Activated T-cell treated with anti-CD3 and anti-CD28 coated beads, Interleukin-2, amount 50 U/mL, for 72 hours (primary cell): ENCODE data around the gene CAPN10. TPM values are rescaled to one million over a fixed set of nuclear protein-coding genes. Genes with fewer than 3 reads are reported as not detected.

ENCODE experiments used
- ATAC-seq, 2 donors: fragments of 150-1000 bp; cut with Tn5 transposase; replicated peaks in 1 of 2; 2 replicates each; pipeline ENCODE4 v1.10.0; 2021; ENCODE audit warnings: moderate library complexity in 2 of 2, mild to moderate bottlenecking in 1 of 2
- DNase-seq, 2 donors: peaks; one replicate each; pipeline ENCODE4 v3.0.0; 2021 to 2022; ENCODE audit warnings: mixed read lengths in 1 of 2
- H3K27ac Mint-ChIP-seq: one replicate; pipeline ENCODE4 v1.8.0; 2022; ENCODE audit warnings: mild to moderate bottlenecking, moderate library complexity, mixed read lengths
- H3K27me3 Mint-ChIP-seq: one replicate; pipeline ENCODE4 v1.8.0; 2022; ENCODE audit warnings: low read depth, mixed read lengths
- H3K36me3 Mint-ChIP-seq, 2 donors: one replicate each; pipeline ENCODE4 v1.8.0; 2022; ENCODE audit warnings: mixed read lengths in 2 of 2, mild to moderate bottlenecking in 1 of 2; ENCODE audit not compliant: insufficient read depth in 2 of 2
- H3K4me1 Mint-ChIP-seq: one replicate; pipeline ENCODE4 v1.8.0; 2022; ENCODE audit warnings: low read depth, mixed read lengths
- H3K4me3 Mint-ChIP-seq, 2 donors: one replicate each; pipeline ENCODE4 v1.8.0; 2022; ENCODE audit warnings: mild to moderate bottlenecking in 2 of 2, mixed read lengths in 2 of 2, moderate library complexity in 2 of 2
- H3K9me3 Mint-ChIP-seq, 2 donors: one replicate each; pipeline ENCODE4 v1.8.0; 2022; ENCODE audit warnings: mixed read lengths in 2 of 2
- total RNA-seq, 2 donors: library from RNA; stranded (reverse); gene quantifications; one replicate each; pipeline ENCODE4 v1.2.3, GENCODE V29; 2022

Gene CAPN10
- total RNA-seq, 2 donors from 2014 or later: 36.9 to 43.7 TPM

GRCh38 chr2:240582781-240583180 lies 3.8 kb upstream of the CAPN10 start:
- DNase-seq (no peak), ATAC-seq (no peak)
- Mint-ChIP-seq H3K4me1 (peaks cover 57% of the 10 kb centered on the region), H3K27ac (no peak overlapping the region), H3K27me3 (no peaks in the 10 kb centered on the region), H3K4me3 (no peak overlapping the region), H3K36me3 (peaks cover 2 to 15% of the 10 kb centered on the region in 2 donors), H3K9me3 (no peaks in the 10 kb centered on the region)

- Mint-ChIP-seq H3K4me1 (peaks cover 65% of the 10 kb centered on the region), H3K36me3 (peaks cover 2 to 13% of the 10 kb centered on the region in 2 donors), H3K27me3 (no peaks in the 10 kb centered on the region), H3K4me3 (no peak overlapping the region), H3K9me3 (no peaks in the 10 kb centered on the region), H3K27ac (no peak overlapping the region)
- ATAC-seq (no peak), DNase-seq (no peak)
These were observed 2.8 kb upstream of the CAPN10 start for GRCh38 chr2:240583774-240584173.

GRCh38 chr2:240584486-240585031 lies 2.0 kb upstream of the CAPN10 start:
- ATAC-seq (peak in 1 of 2 donors; percentile 2), DNase-seq (no peak)
- Mint-ChIP-seq H3K27ac (no peak overlapping the region), H3K27me3 (no peaks in the 10 kb centered on the region), H3K4me1 (peaks cover 61% of the 10 kb centered on the region), H3K9me3 (no peaks in the 10 kb centered on the region), H3K4me3 (peak overlapping the region; percentile 91 to 98), H3K36me3 (peaks cover 2 to 13% of the 10 kb centered on the region in 2 donors)

- Mint-ChIP-seq H3K9me3 (no peaks in the 10 kb centered on the region), H3K27me3 (no peaks in the 10 kb centered on the region), H3K27ac (no peak overlapping the region), H3K36me3 (peaks cover 2 to 11% of the 10 kb centered on the region in 2 donors), H3K4me3 (peak overlapping the region; percentile 91 to 98), H3K4me1 (peaks cover 56% of the 10 kb centered on the region)
- ATAC-seq: no peak
- DNase-seq: no peak
These were observed 1.4 kb upstream of the CAPN10 start for GRCh38 chr2:240585101-240585500.

- Mint-ChIP-seq H3K4me3 (peak overlapping the region; percentile 91 to 98), H3K27ac (peak overlapping the region; percentile 90), H3K36me3 (peaks cover 2 to 5% of the 10 kb centered on the region in 2 donors), H3K4me1 (peaks cover 49% of the 10 kb centered on the region), H3K9me3 (no peaks in the 10 kb centered on the region), H3K27me3 (no peaks in the 10 kb centered on the region)
- DNase-seq (no peak), ATAC-seq (no peak)
These were observed 795 bp upstream of the CAPN10 start for GRCh38 chr2:240585681-240586197.

GRCh38 chr2:240586919-240587800 lies 626 bp downstream of the CAPN10 start:
- no peaks in the 10 kb centered on the region for H3K36me3 Mint-ChIP-seq
- DNase-seq: peak; percentile 67 to 70
- peak; percentile 35 to 36 for ATAC-seq
- no peaks in the 10 kb centered on the region for H3K9me3 Mint-ChIP-seq
- H3K27me3 Mint-ChIP-seq: no peaks in the 10 kb centered on the region
- peak overlapping the region; percentile 87 for H3K27ac Mint-ChIP-seq
- peaks cover 48% of the 10 kb centered on the region for H3K4me1 Mint-ChIP-seq
- peak overlapping the region; percentile 76 to 95 for H3K4me3 Mint-ChIP-seq

GRCh38 chr2:240588006-240588655 lies 1.6 kb downstream of the CAPN10 start:
- H3K4me3 Mint-ChIP-seq: peak overlapping the region; percentile 76 to 95
- H3K36me3 Mint-ChIP-seq: no peaks in the 10 kb centered on the region
- peak overlapping the region; percentile 26 for H3K27ac Mint-ChIP-seq

GRCh38 chr2:240588669-240589068 lies 2.1 kb downstream of the CAPN10 start:
- H3K36me3 Mint-ChIP-seq: no peaks in the 10 kb centered on the region
- no peaks in the 10 kb centered on the region for H3K27me3 Mint-ChIP-seq
- ATAC-seq (no peak), DNase-seq (no peak)
- H3K27ac Mint-ChIP-seq: peak overlapping the region; percentile 26
- H3K4me3 Mint-ChIP-seq: peak overlapping the region; percentile 76 to 95
- no peaks in the 10 kb centered on the region for H3K9me3 Mint-ChIP-seq
- peaks cover 33% of the 10 kb centered on the region for H3K4me1 Mint-ChIP-seq

More at GRCh38 chr2:240588006-240588655, 1.6 kb downstream of the CAPN10 start:
- Mint-ChIP-seq H3K9me3 (no peaks in the 10 kb centered on the region), H3K27me3 (no peaks in the 10 kb centered on the region), H3K4me1 (peaks cover 38% of the 10 kb centered on the region)
- DNase-seq (no peak), ATAC-seq (no peak)

GRCh38 chr2:240589375-240589774 lies 2.8 kb downstream of the CAPN10 start:
- no peaks in the 10 kb centered on the region for H3K9me3 Mint-ChIP-seq
- H3K27me3 Mint-ChIP-seq: no peaks in the 10 kb centered on the region
- H3K27ac Mint-ChIP-seq: no peak overlapping the region
- ATAC-seq (no peak), DNase-seq (no peak)
- H3K4me1 Mint-ChIP-seq: peaks cover 28% of the 10 kb centered on the region
- no peaks in the 10 kb centered on the region for H3K36me3 Mint-ChIP-seq
- H3K4me3 Mint-ChIP-seq: no peak overlapping the region

- Mint-ChIP-seq H3K27ac (no peak overlapping the region), H3K4me3 (no peak overlapping the region), H3K27me3 (no peaks in the 10 kb centered on the region), H3K9me3 (no peaks in the 10 kb centered on the region), H3K36me3 (no peaks in the 10 kb centered on the region), H3K4me1 (peaks cover 22% of the 10 kb centered on the region)
- DNase-seq: no peak
- ATAC-seq: no peak
These were observed 3.5 kb downstream of the CAPN10 start for GRCh38 chr2:240589850-240590525.

GRCh38 chr2:240590681-240591111 lies 4.2 kb downstream of the CAPN10 start:
- no peak for ATAC-seq
- no peak for DNase-seq
- Mint-ChIP-seq H3K4me1 (peaks cover 21% of the 10 kb centered on the region), H3K36me3 (no peaks in the 10 kb centered on the region), H3K9me3 (no peaks in the 10 kb centered on the region), H3K27me3 (no peaks in the 10 kb centered on the region), H3K27ac (no peak overlapping the region), H3K4me3 (no peak overlapping the region)

- Mint-ChIP-seq H3K27ac (no peak overlapping the region), H3K4me3 (no peak overlapping the region), H3K36me3 (no peaks in the 10 kb centered on the region), H3K4me1 (peaks cover 21% of the 10 kb centered on the region), H3K27me3 (no peaks in the 10 kb centered on the region), H3K9me3 (no peaks in the 10 kb centered on the region)
- DNase-seq: no peak
- ATAC-seq: no peak
These were observed 4.7 kb downstream of the CAPN10 start for GRCh38 chr2:240591226-240591625.
